DMS79 (cell line): ENCODE results near the gene COPB2.
"Not testable (repeated sequence)": the region's sequence is repeated elsewhere in the genome, so short reads cannot be mapped to it uniquely, and the experiment has no call there.

Source experiments
- DNase-seq: peaks from one replicate; lab custom pipeline; 2025; lab: John Stamatoyannopoulos, UW

COPB2 gene

DNA sequence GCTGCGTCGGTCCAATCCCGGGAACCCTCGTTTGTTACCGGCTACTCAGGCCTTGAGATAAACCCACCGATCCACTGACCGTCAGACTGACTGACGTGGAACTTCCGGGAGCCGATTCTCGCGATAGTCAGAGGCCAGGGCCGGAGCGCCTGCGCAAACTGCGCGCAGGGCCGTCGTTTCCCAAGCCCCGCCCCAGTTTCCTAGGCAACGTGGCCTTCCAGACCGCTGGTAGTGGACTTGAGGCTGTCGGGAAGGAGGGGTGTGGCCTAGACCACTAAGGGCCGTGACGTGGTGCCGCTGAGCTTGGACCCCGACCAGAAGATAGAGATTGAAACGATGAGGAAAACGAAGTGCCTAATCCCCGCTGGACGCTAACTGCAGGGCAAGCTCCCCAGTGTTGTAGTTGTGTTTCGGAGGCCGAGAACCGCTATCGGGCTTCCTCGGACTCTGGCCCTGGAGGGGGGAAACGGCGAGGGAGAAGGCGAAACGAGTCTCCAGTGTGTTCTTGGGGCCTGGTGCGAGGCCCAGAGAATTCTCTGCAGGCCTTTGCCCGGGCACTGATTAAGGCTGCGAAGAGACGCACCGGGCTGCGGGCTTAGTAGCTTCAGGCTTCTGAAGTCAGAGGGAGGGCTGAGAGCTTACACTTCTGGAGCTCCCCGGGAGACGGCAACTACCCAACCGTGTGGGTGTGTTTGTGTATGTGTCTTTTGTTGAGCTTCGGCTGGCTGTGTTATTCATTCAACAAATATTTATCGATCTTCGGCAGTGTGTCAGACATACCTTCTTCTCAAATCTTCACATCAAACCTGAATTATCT, at the start of gene COPB2:
Gene COPB2 (minus strand): TSS at position 96 of the 817 bp plus-strand sequence. CDS start 97 bp downstream, outside the sequence.
- peak; percentile 98 for DNase-seq

DNA sequence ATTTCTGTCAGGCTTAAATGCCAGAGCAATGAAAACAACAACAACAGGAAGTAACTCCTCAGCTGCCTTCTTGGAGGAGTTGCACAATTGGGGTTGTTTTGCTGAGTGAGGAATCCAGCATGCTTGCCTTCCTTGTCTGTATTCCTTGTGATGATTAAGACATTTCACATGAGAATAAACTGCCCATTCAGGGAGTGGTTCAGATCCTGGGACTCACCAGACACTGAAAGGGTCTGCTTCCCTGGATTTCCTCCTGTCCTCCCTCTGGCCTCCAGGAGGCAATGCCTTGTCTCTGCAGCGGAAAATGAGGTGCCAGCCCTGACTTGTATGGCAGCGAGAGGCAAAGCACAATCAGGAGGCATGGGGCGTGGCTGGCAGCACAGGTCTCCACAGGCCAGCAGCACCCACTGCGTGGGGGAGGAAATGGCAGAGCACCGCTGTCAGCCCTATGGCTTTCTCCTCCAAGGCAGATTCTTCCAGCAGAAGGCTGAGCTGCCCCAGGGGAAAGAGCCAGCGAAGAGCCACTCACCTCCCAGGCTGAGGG, 45.4 kb upstream of the COPB2 start:
- DNase-seq, result no peak

DNA sequence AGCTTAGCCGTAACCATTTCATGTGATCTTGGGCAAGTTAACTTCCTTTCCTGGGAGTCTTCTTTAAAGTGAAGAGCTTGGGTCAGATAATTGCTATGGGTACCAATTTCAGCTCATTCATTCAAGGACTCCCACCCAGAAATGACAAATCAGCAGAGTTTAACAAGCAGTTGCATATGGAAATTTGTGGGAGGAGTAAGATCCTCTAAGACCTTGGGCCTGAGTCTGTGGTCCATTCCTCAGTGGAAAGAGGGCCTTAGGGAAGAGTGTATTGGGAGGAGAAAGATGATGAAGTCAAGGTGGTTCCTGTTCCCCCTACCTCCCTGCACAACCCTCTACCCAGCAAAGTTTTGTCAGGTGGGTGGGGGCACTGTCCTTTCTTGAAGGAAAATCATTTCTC, 44.8 kb upstream of the COPB2 start:
- DNase-seq, result no peak

DNA sequence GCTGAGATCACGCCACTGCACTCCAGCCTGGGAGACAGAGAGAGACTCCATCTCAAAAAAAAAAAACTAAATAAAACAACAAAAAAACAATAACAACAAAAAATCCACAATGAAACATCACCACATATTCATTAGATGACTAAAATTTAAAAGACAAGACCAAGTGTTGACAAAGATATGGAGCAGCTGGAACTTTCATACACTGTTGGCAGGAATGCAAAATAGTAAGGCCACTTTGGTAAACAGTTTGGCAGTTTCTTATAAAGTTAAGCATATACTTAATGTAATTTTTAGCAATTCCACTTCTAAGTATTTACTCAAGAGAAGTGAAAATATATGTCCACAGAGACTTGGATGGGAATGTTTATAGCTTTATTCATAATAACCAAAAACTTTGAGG, 43.6 kb upstream of the COPB2 start:
- DNase-seq, result no peak

DNA sequence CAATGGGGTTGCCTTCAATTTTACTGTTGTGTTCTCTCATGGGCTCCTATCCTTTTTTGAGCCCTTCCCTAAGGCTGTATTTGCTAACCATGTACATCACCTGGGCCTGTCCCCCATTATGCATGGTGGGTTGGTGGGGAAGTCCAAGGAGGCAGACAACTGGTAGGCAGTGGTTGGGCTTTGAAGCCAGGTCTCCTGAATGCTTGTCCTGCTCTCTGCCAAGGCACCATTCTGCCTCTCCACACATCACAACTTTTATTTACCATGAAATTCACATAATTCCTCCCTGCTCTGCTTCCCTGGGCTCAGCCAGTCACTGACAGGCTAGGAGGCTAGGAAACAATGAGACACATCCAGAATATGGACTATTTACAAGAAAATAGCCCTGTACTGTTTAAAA, 41.0 kb upstream of the COPB2 start:
- DNase-seq, result no peak

DNA sequence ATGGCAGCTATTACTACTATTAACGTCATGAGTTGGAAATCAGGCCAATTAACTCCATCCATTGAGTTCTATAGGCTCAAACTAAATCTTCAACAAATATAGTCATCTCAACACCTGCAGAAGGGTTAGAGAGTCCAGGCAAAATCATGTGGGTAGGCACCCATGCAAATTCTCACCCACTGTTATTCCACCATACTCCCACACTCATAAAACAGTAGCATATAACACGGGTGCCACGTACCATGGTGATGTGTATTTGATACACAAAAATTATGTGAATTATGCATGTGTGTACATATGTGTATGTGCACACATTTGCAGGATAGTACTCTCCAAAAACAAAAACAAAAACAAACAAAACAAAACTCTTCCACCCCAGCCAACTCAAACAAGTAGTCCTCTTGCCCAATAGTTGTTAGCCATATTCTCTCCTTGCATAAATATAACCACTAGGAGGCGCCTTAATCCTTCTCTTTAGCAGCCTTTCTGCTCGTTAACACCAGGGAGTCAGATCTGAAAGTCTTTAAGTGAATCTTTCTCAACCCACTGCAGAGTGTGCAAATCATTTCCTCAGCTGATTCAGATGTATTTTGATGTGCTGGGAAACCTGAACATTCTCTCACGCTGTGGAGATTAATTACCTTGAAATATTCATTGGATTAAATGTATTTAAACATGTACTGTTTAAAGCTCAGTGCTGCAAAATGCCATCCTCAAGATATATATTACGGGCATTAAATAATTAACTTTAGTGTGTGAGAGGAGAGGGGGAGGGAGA, 38.0 kb upstream of the COPB2 start:
- DNase-seq, result peak; percentile 83

DNA sequence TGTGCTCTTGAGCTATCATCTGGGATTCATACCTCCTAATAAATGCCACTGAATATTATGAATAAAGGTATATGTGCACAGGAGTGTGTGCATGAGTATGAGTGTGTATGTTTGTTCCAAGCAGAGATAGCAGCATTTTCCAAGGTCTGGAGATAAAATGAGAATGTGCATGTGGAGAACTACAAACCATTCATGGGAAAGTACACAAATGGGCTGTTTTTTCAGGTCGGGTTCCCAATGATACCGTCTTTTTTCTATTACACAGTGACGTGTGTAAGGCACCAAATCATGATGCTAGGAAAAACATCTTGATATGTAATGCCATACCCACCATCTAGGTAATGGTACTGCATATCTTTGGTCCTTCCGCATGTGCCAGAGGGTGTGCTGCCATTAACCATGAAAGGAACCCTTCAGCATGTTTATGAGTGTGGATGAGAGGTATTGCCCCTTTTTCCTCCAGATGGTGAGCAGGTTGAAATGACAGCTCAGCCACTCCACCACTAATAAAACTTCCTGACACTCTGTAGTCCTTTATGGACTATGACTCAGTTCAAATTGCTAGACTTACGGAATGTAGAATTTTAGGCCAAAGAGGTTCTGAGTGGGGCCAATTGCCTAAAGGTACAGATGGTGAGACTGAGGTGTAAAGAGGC, 36.4 kb upstream of the COPB2 start:
- no peak for DNase-seq

DNA sequence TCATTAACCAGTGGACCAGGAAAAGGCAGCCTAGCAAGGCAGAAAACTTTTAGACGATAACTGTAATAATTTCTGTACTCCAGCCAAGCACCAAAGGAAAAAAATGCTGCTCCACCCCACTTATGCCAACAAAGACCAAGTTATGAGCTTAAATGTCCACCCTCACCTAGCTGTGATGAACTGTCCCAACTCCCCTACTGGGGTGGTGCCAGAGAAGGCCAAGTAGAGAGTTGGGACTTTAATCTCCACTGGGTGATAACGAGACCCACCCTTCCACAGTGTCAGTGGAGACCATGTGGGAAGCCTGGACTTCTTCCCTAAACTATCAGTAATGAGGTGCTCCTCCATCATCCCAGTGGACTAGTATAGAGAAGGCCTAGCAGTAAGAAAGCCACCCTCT, 33.8 kb upstream of the COPB2 start:
- DNase-seq, result no peak

DNA sequence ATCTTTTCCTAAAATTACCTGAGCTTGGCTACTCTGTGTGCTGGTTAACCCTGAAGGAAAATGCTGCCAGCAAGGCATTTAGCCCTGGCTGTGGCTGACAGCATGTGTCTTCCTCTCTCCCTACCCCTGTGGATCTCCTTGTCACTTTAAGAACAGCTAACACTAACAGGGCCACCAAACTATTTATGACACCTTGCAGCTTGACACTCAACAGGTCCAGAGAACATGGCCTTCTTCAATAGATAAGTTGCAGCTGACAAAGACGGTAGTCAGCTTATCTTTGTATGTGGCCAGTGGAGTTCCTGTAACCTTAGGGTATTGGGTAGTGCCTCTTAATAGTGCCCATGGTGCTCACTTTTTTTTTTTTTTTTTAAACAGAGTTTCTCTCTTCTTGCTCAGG, 32.0 kb upstream of the COPB2 start:
- no peak for DNase-seq

DNA sequence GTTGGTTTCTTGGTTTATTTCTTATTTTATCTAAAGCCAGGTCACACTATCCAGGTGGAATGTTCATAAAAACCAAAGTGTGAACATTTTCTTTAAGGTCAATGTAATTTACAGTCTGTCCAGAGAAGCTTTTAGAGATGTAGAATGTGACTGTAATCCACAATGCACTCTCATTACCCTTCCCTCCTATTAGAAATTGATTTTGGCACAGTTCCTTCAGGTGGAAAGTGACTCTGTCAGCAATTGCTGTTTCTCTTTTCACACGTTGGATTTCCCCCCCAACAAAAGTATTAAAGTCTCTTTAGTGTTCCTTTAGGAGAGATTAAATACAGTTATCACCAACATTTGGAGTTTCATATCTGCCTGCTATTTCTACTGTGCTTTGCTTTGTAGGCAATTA, 31.6 kb upstream of the COPB2 start:
- no peak for DNase-seq

DNA sequence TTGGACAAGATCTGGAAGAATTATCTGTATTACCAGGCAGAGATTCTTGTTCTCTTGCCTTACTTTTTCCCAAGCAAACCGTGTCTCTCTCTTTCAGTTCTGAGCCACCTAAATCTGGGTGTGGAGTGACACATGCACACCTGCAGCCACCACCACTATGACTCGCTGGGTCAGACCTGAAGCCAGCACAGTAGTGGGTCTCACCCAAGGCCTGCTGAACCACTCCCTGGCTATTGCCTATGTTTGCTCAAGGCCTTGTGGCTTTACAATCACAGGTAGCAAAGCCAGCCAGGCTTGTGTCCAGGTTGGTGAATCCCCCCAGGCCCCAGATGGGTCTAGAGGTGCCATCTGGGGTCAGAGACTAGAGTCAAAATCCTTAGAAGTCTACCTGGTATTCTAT, 28.7 kb upstream of the COPB2 start:
- no peak for DNase-seq

DNA sequence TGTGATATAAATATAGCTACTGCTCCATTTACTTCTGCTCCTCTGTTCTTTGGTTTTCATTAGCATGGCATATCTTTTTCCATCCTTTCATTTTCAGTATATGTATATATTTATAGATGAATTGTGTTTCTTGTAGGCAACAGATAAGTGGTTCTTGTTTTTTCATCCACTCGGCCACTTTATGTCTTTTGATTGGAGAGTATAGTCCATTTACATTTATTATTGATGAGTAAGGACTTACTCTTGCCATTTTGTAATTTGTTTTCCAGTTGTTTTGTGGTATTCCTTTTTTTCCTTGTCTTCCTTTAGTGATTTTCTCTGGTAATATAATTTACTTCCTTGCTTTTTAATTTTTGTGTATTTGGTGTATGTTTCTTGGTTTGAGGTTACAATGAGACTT, 26.8 kb upstream of the COPB2 start:
- DNase-seq, result no peak

DNA sequence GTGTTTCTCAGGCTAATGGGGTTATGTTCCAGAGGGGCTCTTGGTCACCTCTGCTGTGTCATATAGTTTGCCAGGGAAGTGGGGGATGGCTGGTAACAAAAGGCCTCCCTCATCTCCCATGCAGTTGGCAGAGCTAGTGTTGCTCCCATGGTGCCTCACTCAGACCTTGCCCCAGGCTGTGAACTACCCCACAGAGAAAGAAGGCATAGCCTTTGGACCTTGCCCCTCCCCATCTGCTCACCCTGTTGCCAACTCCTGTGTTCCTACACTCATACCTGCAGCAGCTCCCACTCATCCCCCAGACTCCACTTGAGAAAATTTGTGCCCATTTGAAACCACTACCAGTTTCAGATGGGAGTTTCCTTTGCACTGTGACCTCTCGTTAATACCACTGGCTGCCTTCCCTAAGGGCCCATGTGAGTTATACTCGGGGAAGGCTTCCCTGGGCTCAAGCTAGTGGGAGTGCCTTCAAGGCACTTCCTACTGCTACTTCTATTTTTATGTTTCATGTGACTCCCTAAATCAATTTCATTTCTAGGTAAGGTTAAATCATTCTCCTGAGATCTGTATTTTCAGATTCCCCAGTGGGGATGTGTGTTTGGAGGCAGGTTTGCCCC, 25.3 kb upstream of the COPB2 start:
- no peak for DNase-seq

DNA sequence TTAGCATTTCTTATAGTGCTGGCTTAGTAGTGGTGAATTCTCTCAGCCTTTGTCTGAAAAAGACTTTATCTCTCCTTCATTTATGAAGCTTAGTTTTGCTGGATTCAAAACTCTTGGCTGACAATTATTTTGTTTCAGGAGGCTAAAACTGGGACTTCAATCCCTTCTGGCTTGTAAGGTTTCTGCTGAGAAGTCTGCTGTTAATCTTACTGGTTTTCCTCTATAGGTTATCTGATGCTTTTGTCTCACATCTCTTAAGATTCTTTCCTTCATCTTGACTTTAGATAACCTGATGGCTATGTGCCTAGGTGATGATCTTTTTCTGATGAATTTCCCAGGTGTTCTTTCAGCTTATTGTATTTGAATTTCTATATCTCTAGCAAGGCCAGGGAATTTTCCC, 23.4 kb upstream of the COPB2 start:
- DNase-seq, result not testable (repeated sequence)

DNA sequence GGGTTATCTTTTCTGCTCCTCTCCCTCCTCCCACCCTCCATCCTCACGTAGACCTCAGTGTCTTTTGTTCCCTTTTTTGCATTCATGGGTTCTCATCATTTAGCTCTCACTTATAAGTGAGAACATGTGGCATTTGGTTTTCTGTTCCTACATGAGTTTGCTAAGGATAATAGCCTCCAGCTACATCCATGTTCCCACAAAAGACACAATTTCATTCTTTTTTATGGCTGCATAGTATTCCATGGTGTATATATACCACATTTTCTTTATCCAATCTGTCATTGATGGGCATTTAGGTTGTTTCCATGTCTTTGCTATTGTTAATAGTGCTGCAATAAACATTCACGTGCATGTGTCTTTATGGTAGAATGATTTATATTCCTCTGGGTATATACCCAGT, 11.7 kb upstream of the COPB2 start:
- DNase-seq, result not testable (repeated sequence)

DNA sequence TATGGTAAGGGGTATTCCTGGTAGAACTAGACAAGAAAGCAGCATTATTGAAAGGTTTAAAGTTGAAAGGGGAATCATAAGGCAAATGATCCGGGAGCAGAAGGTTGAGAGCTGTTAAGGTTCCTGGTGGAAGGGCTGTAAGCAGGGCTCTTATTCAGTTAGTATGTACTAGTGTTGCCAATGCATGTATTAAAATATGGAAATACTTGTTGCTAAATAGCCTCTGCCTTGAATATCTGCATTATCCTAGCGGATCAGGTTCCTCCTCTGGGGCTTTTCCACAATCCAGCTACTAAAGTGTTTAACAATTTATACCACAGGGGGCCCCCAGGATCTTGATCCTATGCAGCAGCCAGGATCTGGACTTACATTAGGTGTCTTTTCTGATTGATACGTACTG, 7.3 kb upstream of the COPB2 start:
- no peak for DNase-seq

DNA sequence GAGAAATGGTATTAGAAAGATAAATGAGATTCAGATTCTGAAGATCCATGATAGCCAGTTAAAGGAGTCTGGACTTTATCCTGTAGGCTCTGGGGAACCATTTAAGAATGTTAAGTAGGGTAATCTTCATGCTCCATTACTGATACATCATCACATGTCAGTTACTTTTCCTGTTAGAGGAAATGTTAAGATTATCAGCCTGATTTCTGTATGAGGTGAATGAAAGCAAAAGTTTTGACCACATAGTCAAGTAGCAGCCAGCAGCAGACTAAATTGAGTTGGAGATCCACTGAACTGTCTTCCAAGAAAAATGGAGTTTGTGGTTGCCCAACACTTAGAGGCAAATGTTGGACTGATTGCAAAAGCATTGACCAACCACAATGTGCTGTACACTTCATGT, 4.7 kb upstream of the COPB2 start:
- DNase-seq, result no peak

DNA sequence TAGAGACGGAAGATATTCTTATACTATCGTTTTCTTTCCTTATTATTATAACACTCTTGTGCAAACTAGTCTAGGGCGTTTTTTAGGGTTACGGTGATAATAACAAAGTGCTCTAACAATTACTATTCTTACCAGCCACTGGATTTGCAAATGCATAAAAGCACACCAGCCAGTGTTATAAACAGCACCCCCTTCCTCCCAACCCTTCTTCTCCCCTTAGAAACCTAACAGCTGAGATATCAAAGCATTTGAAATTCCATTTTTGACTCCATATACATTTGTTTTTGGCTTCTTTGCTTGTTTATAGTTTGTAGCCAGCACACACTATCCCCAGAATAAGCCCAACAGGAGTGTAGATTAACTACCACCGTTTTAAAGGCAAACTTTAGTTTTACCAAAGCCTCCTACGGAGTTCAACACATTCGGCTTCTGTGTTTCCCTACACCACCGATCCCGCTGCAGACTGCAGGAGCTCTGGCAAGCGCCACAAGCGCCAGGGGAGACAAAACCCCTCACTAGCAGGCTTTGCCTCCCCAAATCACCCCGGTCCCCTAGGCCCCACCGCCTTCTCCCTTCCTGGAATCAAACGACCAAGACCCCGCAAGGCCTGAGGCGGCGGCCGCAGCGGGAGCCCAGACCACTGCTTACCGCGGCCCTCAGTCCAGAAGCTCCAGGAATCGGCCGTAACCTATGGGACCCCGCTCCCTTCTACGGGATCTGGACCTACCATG, 461 bp downstream of the COPB2 start:
- no peak for DNase-seq

DNA sequence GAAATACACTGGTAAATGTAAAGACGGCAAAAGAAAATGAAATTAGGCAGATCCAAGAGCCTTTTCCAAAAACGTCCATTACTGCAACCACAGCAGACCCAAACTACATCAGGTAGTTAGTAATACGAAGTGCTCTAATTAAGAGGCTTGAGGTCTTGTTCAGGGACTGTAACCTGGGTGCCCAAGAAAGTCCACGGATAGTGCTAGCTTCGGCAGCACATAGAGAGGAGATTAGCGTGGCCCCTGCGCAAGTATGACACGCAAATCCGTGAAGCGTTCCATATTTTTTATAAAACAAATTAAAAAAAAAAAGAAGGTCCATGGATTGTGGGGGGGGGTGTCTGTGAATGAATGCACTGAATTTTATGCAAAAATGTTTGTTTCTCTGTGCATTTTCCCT, 1.4 kb downstream of the COPB2 start:
- no peak for DNase-seq

DNA sequence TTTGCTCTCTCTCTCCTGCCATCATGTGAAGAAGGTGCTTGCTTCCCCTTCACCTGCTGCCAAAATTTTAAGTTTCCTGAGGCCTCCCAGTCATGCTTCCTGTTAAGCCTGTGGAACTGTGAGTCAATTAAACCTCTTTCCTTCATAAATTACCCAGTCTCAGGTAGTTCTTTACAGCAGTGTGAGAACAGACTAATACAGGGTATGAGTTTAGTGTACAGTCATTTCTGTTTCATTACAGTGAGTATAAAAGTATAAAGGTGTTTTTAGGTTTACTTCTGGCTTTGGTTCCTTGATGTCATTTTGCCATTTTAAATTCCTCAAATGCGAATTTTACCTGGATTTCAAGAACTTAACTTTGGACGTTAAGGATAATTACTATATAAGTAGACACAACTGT, 7.2 kb downstream of the COPB2 start:
- DNase-seq, result not testable (repeated sequence)

DNA sequence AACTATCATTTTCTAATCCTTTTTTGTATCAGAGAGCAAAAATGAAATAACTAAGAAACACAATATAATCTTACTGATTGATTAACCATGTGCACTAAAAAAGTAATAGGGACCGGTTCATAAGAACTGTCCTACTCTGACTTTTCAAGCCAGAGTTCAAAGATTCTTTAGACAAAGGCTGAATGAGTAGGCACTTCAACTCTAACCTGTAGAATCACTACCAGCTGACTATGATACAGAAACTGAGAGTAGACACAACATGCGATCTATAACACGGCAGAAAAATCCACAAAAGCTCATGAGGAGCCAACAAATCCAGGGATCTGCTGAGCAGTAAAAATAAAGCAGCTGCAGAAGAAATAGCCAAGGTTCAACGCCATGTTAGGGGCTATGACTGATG, 8.9 kb downstream of the COPB2 start:
- no peak for DNase-seq
